ENCODE results near the gene ZKSCAN1. TPM values are rescaled to one million over a fixed set of nuclear protein-coding genes. Genes with fewer than 3 reads are reported as not detected.

The ZKSCAN1 gene
- total and polyA plus RNA-seq, 2 donors (not counting 1 experiment from before 2014, with no cell fraction given) = 12.9 to 97.4 TPM

GRCh38 chr7:100080907-100081534 lies 65.6 kb downstream of the ZKSCAN1 start:
- intact Hi-C loops (cut with micrococcal nuclease) = loop anchor here (1.0 to 10.0 kb wide), 10 partner anchors 8 to 594 kb away; partner anchors contain the start of genes FBXO24, GNB2, GPC2 and LRCH4
- Mint-ChIP-seq H3K27me3 (no peaks in the 10 kb centered on the region), H3K4me1 (peaks cover 32% of the 10 kb centered on the region), H3K4me3 (peak overlapping the region; percentile 86), H3K9me3 (ENCODE audit: insufficient read depth) (no peaks in the 10 kb centered on the region), H3K27ac (peak overlapping the region; percentile 71)
- Histone ChIP-seq H3K79me2 (ENCODE audit: control insufficient read depth, insufficient read depth, low read length) (peaks cover 29% of the 10 kb centered on the region), H3K4me3 (ENCODE audit: control extremely low read depth in 1 of 5, extremely low read depth in 1 of 5, insufficient read depth in 1 of 5, low read depth in 2 of 5, low read length in 4 of 5) (peak overlapping the region; percentile 70 to 84 (median 79)), H3K9ac (ENCODE audit: low read length) (peak overlapping the region; percentile 73), H3K4me1 (ENCODE audit: control insufficient read depth in 2 of 2, insufficient read depth in 2 of 2, low read length in 2 of 2) (peaks cover 16 to 24% of the 10 kb centered on the region in 2 donors), H3K4me2 (replicated peaks; ENCODE audit: low read depth, low read length, poor library complexity, severe bottlenecking) (peak overlapping the region; percentile 72), H3K27me3 (replicated peaks in 1 of 4; ENCODE audit: control extremely low read depth in 1 of 4, control insufficient read depth in 3 of 4, insufficient read depth in 4 of 4, low read length in 3 of 4) (no peaks in the 10 kb centered on the region), H3K9me3 (ENCODE audit: control extremely low read depth in 1 of 3, control insufficient read depth in 2 of 3, insufficient read depth in 1 of 3, low read length in 2 of 3) (no peaks in the 10 kb centered on the region), H2AFZ (ENCODE audit: insufficient read depth, low read depth, low read length, poor library complexity, severe bottlenecking) (peak overlapping the region; percentile 67), H3K36me3 (replicated peaks in 1 of 2; ENCODE audit: control extremely low read depth in 1 of 2, control insufficient read depth in 1 of 2, extremely low read depth in 1 of 2, insufficient read depth in 2 of 2, low read length in 1 of 2) (peaks cover 3 to 20% of the 10 kb centered on the region in 2 experiments), H3K27ac (ENCODE audit: low read length in 2 of 2) (peak overlapping the region; percentile 45 to 91), H4K20me1 (ENCODE audit: control insufficient read depth, insufficient read depth, low read length, poor library complexity, severe bottlenecking) (peaks cover 29% of the 10 kb centered on the region)
- WGBS (ENCODE audit: insufficient coverage) = 3% methylated on average over 34 of the region's 34 CpGs
- DNase-seq (no peak), ATAC-seq (ENCODE audit: low read depth) (no peak)
- ChIA-PET CTCF (interaction anchor here (0.6 kb wide), 1 partner anchor 36 kb away, joined by 4 read pairs; no protein-coding TSS in a partner anchor), POLR2A (interaction anchor here (1.1 to 2.1 kb wide), 3 partner anchors 20 to 31 kb away, joined by 4 to 11 read pairs (median 8); partner anchors contain the start of genes AP4M1, MCM7 and ZSCAN21)
- no peak for TF ChIP-seq EZH2 (IDR thresholded peaks at IDR 0.05; ENCODE audit: borderline replicate concordance, insufficient read depth, low read depth, low read length, poor library complexity, severe bottlenecking)
- no peak for TF ChIP-seq CTCF (IDR thresholded peaks at IDR 0.05)

Data from B cell (primary cell).